GM21825 (cell line): Measurements from ENCODE around the gene CSF3R.
"Not testable (repeated sequence)": the region's sequence is repeated elsewhere in the genome, so short reads cannot be mapped to it uniquely, and the experiment has no call there.

Experiments used
- ATAC-seq: cut with Tn5 transposase; IDR thresholded peaks from one replicate; pipeline ENCODE4 v1.9.1; 2021; ENCODE audit warnings: mild to moderate bottlenecking, moderate library complexity; ENCODE audit not compliant: unreplicated experiment

Gene CSF3R

DNA sequence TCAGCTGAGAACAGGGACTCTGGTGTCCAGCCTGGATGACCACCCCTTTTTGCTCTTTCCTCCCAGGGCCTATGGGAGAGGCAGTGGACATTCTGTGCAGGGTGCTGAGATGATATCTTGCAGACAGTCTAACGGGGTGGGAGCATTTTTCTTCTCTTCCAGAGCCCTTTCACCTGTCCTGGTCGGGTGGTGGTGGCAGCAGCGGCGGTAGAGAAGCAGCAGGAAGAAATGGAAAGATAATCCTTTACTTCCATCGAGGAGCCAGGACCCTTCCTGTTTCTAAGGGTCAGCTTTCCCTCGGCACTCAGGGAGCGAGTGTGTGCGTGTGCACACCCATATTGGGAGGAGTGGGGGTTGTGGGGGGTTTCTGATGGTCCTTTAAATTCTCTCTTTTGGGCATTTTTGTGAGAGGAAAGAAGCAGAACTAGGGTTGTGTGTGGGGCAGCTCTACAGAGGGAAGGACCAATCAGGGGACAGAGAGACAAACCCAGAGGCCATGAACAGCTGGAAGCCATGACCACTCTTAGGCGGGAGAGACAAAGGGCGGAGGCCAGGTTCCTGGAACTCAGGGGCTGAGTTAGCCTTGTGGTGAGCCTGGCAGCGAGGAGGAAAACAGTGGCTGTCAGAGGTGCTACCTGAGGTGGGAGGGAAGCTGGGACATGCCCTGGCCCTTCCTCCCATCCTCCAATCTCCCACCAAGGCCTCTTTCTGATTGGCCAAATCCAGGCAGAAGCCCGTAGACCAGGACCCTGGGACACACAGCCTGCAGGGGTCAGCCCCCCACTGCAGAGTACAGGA, 31.2 kb upstream of the CSF3R start:
- ATAC-seq = no peak

DNA sequence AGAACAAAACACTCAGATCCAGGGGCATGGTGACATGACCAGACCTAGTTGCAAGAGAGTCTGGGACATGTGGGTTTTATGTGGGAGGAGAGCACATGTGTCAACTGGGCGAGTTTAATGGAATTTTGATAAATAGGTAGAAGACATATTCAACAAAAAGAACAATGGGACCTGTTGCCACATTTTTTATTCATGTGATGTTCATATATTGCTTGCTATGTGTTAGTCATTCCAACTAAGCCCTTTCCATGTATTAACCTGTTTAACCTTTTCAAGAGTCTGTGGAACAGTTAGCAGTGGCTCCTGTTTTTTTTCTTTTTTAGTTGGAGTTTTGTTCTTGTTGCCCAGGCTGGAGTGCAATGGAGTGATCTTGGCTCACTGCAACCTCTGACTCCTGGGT, 30.1 kb upstream of the CSF3R start:
- ATAC-seq = no peak

DNA sequence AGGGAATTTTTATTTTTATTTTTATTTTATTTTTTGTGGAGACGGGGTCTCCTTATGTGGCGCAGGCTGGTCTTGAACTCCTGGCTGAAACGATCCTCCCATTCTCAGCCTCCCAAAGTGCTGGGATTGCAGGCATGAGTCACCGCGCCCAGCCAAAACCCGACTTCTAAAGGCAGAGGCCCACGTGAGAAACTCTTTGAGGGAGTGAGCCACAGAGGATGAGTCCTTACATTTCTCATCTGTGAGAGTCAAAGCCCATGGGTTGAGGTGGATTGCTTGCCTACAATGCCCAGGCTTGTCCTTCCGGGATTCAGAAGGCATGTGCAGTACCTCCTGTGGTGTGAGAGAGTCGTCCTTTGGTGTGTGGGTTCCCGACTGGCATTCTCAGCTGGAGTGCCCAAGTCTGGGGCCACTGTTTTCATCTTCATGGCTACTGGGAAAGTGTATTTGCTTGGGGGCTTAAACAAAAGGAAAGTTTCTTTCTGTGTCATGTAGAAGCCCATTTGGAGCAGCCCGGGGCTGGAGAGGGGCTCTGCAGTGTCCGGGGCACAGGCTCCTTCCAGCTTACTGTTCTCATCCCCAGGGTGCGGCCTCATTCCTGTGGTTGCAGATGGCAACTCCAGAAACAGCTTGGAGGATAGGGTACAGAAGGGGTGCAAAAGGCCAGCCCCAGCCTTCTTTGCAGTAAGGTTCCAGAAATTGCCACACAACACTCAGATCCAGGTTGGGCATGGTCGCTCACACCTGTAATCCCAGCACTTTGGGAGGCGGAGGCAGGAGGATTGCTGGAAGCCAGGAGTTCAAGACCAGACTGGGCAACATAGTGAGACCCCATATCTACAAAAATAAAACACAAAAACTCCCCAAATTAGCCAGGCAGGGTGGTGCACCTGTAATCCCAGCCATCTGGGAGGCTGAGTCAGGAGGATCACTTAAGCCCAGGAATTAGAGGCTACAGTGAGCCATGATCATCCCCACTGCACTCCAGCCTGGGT, 29.4 kb upstream of the CSF3R start:
- no peak for ATAC-seq

- not testable (repeated sequence) for ATAC-seq
These were observed 28.5 kb upstream of the CSF3R start for GRCh38 chr1:36511220-36511619.

GRCh38 chr1:36510418-36510817, 27.7 kb upstream of the CSF3R start:
- ATAC-seq = no peak

- no peak for ATAC-seq
These were observed 25.5 kb upstream of the CSF3R start for GRCh38 chr1:36508257-36508656.

DNA sequence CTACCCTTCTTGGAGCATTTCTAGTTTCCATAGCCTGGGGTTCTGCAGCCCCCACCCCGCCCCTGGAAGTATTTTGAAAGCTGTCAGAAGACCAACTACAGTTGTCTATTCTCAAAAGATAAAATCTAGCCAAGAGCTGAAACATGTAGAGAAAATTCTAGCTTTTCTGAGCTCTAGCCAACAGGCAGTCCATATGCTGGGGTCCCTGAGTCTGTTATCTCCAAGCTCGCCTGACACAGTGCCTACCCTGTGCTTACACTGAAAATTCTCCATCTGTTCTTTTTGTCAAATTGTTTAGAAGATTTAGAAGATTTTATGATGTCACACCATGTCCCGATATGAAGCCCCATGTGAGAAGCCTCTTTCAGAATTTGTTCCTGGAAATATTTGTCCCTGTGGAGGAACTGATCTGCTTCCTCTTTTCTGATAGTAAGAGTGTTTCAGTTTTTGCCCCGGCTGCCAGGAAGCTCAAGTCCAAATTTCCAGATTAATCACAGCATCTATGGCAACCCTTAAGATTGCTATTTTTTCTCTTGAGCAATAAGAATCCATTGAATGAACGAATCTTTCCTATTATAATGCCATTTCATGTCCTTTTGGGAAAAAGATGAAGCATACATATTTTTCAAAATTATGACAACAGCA, 23.7 kb upstream of the CSF3R start:
- ATAC-seq = no peak

DNA sequence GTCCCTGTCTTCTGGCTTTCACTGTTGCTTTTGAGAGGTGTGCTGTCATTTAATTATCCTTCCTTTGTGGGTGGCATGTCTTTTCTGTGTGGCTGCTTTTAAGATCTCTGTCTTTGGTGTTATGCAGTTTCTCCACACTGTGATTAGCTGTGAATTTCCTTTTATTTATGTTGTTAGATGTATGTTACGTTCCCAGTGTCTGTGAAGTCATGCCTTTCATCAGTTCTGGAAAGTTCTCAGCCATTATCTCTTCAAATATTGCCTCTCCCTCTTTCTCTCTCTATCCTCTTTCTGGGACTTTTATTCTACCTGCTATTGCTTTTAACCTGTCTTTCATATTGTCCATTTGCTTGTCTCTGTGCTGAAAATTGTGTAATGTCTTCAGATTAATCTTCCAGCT, 21.0 kb upstream of the CSF3R start:
- ATAC-seq = no peak

GRCh38 chr1:36503159-36503558, 20.4 kb upstream of the CSF3R start:
- no peak for ATAC-seq

DNA sequence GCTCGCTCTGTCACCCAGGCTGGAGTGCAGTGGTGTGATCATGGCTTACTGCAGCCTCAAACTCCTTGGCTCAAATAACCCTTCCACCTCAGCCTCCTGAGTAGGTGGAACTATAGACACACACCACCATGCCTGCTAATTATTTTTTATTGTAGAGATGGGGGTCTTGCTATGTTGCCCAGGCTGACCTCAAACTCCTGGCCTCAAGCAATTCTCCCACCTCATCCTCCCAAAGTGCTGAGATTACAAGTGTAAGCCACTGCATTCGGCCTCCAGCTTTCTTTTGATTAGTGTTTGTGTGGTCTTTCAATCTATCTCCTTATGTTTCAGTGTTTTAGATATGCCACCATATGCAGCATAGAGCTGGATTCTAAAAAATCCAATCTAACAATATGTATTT, 19.9 kb upstream of the CSF3R start:
- ATAC-seq = no peak

DNA sequence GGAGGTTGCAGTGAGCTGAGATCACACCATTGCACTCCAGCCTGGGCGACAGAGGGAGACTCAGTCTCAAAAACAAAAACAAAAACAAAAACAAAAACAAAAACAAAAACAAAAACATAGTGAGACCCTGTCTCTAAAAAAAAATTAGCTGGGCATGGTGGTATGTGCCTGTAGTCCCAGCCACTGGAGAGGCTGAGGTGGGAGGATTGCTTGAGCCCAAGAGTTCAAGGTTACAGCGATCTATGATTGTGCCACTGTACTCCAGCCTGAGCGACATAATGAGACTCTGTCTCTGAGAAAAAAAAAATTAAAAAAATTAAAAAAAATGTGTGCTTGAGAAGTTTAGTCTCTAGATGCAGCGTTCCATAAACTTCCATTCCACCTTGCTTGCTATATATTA, 19.2 kb upstream of the CSF3R start:
- ATAC-seq = not testable (repeated sequence)

GRCh38 chr1:36497207-36497606, 14.5 kb upstream of the CSF3R start:
- ATAC-seq = no peak

DNA sequence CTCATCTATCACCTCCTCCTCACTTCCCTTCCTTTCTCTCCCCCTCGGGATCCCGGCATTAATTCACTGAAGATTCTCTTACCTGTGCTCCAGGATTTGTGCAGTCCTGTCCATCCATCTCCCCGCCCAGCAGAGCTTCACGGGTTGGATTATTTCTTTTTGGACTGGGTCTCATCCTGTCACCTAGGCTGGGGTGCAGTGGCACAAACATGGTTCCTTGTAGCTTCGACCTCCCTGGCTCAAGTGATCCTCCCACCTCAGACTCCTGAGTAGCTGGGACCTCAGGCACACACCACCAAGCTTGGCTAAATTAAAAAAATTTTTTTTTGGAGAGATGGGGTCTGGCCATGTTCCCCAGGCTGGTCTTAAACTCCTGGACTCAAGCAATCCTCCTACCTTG, 12.3 kb upstream of the CSF3R start:
- ATAC-seq = no peak

DNA sequence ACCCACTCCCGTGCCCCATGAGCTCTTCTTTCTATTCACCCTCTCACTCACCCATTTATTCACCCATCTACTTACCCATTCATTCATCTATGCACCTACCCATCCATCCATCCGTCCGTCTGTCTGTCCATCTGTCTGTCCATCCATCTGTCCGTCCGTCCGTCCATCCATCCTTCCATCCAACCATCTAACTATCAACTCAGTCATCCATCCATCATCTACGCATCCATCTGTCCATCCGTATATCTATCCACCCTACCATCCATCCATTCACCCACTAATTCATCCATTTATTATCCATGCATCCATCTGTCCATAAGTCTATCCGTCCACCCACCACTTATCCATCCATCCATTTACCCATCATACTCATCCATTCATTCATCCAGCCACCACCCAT, 10.8 kb upstream of the CSF3R start:
- no peak for ATAC-seq

GRCh38 chr1:36492491-36492890, 9.8 kb upstream of the CSF3R start:
- ATAC-seq = no peak

DNA sequence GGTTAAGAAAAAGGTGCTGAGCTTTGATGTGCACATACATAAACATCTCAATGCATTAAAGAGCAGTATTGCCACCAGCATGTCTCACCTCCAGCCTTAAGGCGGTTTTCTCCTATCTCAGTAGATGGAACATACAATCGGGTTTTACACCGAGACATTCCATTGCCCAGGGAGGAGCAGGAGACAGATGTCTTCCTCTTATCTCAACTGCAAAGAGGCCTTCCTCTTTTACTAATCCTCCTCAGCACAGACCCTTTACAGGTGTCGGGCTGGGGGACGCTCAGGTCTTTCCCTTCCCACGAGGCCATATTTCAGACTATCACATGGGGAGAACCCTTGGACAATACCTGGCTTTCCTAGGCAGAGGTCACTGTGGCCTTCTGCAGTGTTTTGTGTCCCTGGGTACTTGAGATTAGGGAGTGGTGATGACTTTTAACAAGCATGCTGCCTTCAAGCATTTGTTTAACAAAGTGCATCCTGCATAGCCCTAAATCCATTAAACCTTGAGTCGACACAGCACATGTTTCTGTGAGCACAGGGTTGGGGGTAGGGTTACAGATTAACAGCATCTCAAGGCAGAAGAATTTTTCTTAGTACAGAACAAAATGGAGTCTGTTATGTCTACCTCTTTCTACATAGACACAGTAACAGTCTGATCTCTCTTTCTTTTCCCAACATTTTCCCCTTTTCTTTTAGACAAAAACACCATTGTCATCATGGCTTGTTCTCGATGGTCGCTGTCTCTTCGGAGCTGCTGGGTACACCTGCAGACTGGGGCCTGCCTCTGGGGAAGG, 6.7 kb upstream of the CSF3R start:
- not testable (repeated sequence) for ATAC-seq

DNA sequence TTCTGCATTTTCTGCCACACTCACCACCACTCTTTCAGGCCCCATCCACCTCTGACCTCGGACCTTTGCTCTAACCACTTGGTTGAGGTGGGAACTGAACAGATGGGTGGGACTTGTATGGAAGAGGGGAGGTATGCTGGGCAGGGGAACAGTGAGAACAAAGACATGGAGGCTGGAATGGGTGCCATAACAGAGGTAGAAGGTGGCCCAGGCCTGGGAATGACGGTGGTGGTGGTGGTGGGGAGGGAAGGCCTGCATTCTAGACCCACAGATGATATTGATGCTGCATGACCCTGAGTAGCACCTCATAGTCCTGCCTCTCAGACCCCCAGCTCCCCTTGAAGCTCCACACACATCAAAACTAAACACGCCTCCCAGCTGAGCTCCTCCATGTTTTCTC, 5.2 kb upstream of the CSF3R start:
- ATAC-seq = no peak

GRCh38 chr1:36487336-36487725, 4.6 kb upstream of the CSF3R start:
- not testable (repeated sequence) for ATAC-seq

GRCh38 chr1:36486439-36487335, 4.0 kb upstream of the CSF3R start:
- ATAC-seq = no peak

DNA sequence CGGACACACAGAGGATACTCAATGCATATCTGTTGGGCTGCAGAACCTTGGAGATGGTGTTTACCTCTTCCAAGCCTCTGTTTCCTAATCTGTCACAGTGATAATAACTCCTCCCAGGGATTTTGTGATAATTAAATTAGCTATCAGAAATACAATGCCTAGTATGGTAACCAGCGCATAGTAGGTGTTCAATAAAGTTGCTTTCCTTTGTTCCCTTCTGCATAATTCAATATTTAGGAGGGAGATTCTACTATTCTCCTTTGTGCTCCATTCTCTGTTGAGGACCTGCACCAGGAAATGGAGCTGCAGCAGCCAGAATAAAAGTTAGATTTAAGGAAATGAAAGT, 3.4 kb upstream of the CSF3R start:
- ATAC-seq = no peak
